Prostate gland (tissue), 2 donors: ENCODE data around the gene ELN. TPM values are rescaled to one million over a fixed set of nuclear protein-coding genes. Genes with fewer than 3 reads are reported as not detected.

Experiments
- DNase-seq: peaks from one replicate; pipeline ENCODE4 v3.0.0-alpha.2; 2019; ENCODE audit warnings: low spot score
- H3K27ac ChIP-seq, 2 donors: fragments of 200-600 bp; sonication (generic); 2 replicates each; pipeline ENCODE4 v1.5.1; 2017 to 2019
- H3K27me3 ChIP-seq: fragments of 200-600 bp; sonication (generic); replicated peaks from 2 replicates; pipeline ENCODE4 v1.5.1; 2019; ENCODE audit not compliant: insufficient read depth
- H3K36me3 ChIP-seq, 2 donors: fragments of 200-600 bp; sonication (generic); 1 replicate in 1 of 2; 2 replicates in 1 of 2; pipeline versions ENCODE4 v1.5.1 to v1.8.1; 2017 to 2019
- H3K4me1 ChIP-seq: fragments of 200-600 bp; sonication (generic); replicated peaks from 2 replicates; pipeline ENCODE4 v1.5.1; 2019
- H3K4me3 ChIP-seq, 2 donors: fragments of 200-600 bp; sonication (generic); 2 replicates each; pipeline ENCODE4 v1.5.1; 2017 to 2019
- H3K9me3 ChIP-seq: fragments of 200-600 bp; sonication (generic); 2 replicates; pipeline ENCODE4 v1.5.1; 2017
- CTCF ChIP-seq, 4 experiments: fragments of 200-600 bp in 2 of 4; fragments of 450-650 bp in 2 of 4; sonication (generic) in 2 of 4; IDR thresholded peaks; 1 replicate in 3 of 4; 2 replicates in 1 of 4; pipeline ENCODE4 v1.5.1; 2016 to 2019; ENCODE audit warnings: antibody characterized with exemption in 4 of 4, mild to moderate bottlenecking in 2 of 4, moderate library complexity in 2 of 4
- POLR2A ChIP-seq: fragments of 450-650 bp; IDR thresholded peaks from one replicate; pipeline ENCODE4 v1.6.1; 2016; ENCODE audit warnings: antibody characterized with exemption, mild to moderate bottlenecking
- POLR2AphosphoS5 ChIP-seq: sonication (generic); formaldehyde crosslinking; IDR thresholded peaks from one replicate; pipeline ENCODE4 v1.6.1; 2017; ENCODE audit warnings: antibody characterized with exemption
- WGBS: methylation state at CpG from one replicate; pipeline ENCODE4 v1.1.5; 2018; 5-methylcytosine and 5-hydroxymethylcytosine counted together
- intact Hi-C: fragments of 100-400 bp; cut with DNase I; formaldehyde crosslinking; loops from one replicate; pipeline ENCODE4 v1.14.2; 2022
- total RNA-seq, 2 donors: library from RNA; depleted of rRNA; stranded (reverse); fragments of >200 nt; gene quantifications; one replicate each; pipeline ENCODE4 v1.1.0, GENCODE V29; 2016

The ELN gene
- total RNA-seq, 2 donors from 2014 or later = 34.7 to 93.4 TPM

DNA sequence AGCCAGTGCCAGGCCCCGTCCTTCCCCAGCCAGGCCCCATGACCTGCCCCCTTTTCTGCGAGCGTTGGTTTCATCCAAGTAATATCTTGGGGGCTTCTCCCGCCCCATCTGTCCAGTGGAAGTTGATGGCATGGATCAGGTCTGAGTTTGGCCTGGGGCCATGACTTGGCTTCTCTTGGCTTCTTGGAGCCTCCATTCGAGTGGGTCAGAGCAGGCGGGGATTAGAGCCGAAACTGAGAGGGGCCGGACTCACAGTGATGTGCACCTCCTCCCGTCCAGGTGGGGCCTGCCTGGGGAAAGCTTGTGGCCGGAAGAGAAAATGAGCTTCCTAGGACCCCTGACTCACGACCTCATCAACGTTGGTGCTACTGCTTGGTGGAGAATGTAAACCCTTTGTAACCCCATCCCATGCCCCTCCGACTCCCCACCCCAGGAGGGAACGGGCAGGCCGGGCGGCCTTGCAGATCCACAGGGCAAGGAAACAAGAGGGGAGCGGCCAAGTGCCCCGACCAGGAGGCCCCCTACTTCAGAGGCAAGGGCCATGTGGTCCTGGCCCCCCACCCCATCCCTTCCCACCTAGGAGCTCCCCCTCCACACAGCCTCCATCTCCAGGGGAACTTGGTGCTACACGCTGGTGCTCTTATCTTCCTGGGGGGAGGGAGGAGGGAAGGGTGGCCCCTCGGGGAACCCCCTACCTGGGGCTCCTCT lies 40.6 kb downstream of the ELN start:
- H3K27me3 ChIP-seq = no peaks in the 10 kb centered on the region
- no peak for TF ChIP-seq POLR2A
- TF ChIP-seq POLR2AphosphoS5 = no peak
- no peak for TF ChIP-seq CTCF (IDR thresholded peaks at IDR 0.05)
- H3K9me3 ChIP-seq = no peaks in the 10 kb centered on the region
- intact Hi-C loops = loop anchor here (5.0 kb wide), 2 partner anchors 109 to 134 kb away; no protein-coding TSS in a partner anchor
- H3K4me3 ChIP-seq = no peak overlapping the region
- no peaks in the 10 kb centered on the region for H3K4me1 ChIP-seq
- no peaks in the 10 kb centered on the region for H3K36me3 ChIP-seq
- no peak overlapping the region for H3K27ac ChIP-seq
- DNase-seq = no peak
- WGBS = 86% methylated on average over 20 of the region's 20 CpGs

DNA sequence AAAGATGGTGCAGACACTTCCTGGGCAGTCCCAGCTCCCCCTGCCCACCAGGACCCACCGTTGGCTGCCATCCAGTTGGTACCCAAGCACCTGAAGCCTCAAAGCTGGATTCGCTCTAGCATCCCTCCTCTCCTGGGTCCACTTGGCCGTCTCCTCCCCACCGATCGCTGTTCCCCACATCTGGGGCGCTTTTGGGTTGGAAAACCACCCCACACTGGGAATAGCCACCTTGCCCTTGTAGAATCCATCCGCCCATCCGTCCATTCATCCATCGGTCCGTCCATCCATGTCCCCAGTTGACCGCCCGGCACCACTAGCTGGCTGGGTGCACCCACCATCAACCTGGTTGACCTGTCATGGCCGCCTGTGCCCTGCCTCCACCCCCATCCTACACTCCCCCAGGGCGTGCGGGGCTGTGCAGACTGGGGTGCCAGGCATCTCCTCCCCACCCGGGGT lies 41.1 kb downstream of the ELN start:
- no peak overlapping the region for H3K4me3 ChIP-seq
- H3K27me3 ChIP-seq = no peaks in the 10 kb centered on the region
- no peaks in the 10 kb centered on the region for H3K4me1 ChIP-seq
- H3K9me3 ChIP-seq = no peaks in the 10 kb centered on the region
- WGBS = 90% methylated on average over 16 of the region's 16 CpGs
- TF ChIP-seq POLR2A = no peak
- TF ChIP-seq POLR2AphosphoS5 = no peak
- no peak for TF ChIP-seq CTCF (IDR thresholded peaks at IDR 0.05)
- H3K36me3 ChIP-seq = no peaks in the 10 kb centered on the region
- no peak overlapping the region for H3K27ac ChIP-seq
- no peak for DNase-seq
- intact Hi-C loops = loop anchor here (5.0 kb wide), 2 partner anchors 108 to 133 kb away; no protein-coding TSS in a partner anchor

DNA sequence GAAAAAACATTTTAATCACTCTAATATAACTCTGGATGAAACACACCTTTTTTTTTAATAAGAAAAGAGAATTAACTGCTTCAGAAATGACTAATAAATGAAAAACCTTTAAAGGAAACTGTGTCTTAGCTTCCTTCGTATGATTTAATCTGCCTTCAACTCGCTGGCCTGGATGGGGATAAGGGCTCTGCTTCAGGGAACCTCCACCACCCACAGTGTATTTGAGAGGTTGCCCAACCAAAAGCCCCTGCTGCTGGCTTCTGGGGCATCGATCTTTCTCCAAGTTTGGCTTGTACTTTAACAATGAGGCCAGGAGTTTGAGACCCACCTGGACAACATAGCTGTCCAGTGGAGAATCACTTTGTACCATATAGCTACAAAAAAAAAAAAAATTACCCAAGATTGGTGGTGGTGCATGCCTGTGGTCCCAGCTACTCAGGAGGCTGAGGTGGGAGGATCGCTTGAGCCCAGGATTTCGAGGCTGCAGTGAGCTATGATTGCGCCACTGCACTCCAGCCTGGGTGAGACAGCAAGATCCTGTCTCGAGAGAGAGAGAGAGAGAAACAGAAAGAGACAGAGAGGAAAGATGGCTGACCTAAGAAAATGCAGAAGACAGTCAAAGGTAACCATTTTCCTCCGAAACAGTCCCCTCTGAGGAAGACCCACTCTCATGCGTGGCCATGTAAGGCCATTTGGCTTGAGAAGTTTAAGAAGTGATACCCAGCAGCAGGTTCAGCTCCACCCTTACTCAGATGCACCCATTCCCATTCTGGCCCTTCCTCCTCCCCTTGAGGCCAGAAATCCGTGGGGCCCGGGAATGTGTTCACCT lies 42.0 kb downstream of the ELN start:
- Histone ChIP-seq H3K9me3 (no peaks in the 10 kb centered on the region), H3K36me3 (no peaks in the 10 kb centered on the region), H3K27ac (no peak overlapping the region), H3K27me3 (no peaks in the 10 kb centered on the region), H3K4me1 (no peaks in the 10 kb centered on the region), H3K4me3 (no peak overlapping the region)
- TF ChIP-seq CTCF (IDR thresholded peaks at IDR 0.05) (no peak), POLR2A (no peak), POLR2AphosphoS5 (no peak)
- WGBS = 74% methylated on average over 11 of the region's 11 CpGs
- DNase-seq = no peak
- intact Hi-C loops = loop anchor here (5.0 kb wide), 2 partner anchors 107 to 132 kb away; no protein-coding TSS in a partner anchor

- intact Hi-C loops = no loop called here
These were observed 42.6 kb downstream of the ELN start for GRCh38 chr7:74070619-74070921.

More at GRCh38 chr7:74070619-74070921, 42.6 kb downstream of the ELN start:
- Histone ChIP-seq H3K27ac (no peak overlapping the region), H3K27me3 (no peaks in the 10 kb centered on the region), H3K36me3 (no peaks in the 10 kb centered on the region), H3K4me3 (no peak overlapping the region), H3K9me3 (no peaks in the 10 kb centered on the region), H3K4me1 (no peaks in the 10 kb centered on the region)
- 73% methylated on average over 6 of the region's 6 CpGs for WGBS
- TF ChIP-seq CTCF (IDR thresholded peaks at IDR 0.05) (no peak), POLR2A (no peak), POLR2AphosphoS5 (no peak)
- no peak for DNase-seq
